H1 (cell line): ENCODE data around the gene HOMER2. TPM values are rescaled to one million over a fixed set of nuclear protein-coding genes. Genes with fewer than 3 reads are reported as not detected.

Experiments
- BACH1 ChIP-seq: IDR thresholded peaks from 2 replicates; pipeline ENCODE4 v1.6.1; 2012; ENCODE audit warnings: low read length, improper control_type of control experiment
- EP300 ChIP-seq, 2 experiments: IDR thresholded peaks; 1 replicate in 1 of 2; 2 replicates in 1 of 2; pipeline ENCODE4 v1.6.1; 2011 to 2012; ENCODE audit warnings: low read depth in 2 of 2, low read length in 2 of 2, mild to moderate bottlenecking in 2 of 2, borderline replicate concordance in 1 of 2, inconsistent platforms in 1 of 2, moderate library complexity in 1 of 2
- MAFK ChIP-seq: IDR thresholded peaks from 2 replicates; pipeline ENCODE4 v1.6.1; 2012; ENCODE audit warnings: low read depth, mild to moderate bottlenecking, improper control_type of control experiment, low read length
- NANOG ChIP-seq: IDR thresholded peaks from 2 replicates; pipeline ENCODE4 v1.6.1; 2011; ENCODE audit warnings: low read length, low read depth, mild to moderate bottlenecking, inconsistent platforms; ENCODE audit not compliant: insufficient read depth, poor library complexity, severe bottlenecking
- YY1 ChIP-seq: IDR thresholded peaks from 2 replicates; pipeline ENCODE4 v1.6.1; 2011; ENCODE audit warnings: low read depth, mild to moderate bottlenecking, low read length
- polyA plus RNA-seq, 7 experiments: library from polyadenylated mRNA; depleted of rRNA in 3 of 7; stranded (reverse) in 5 of 7; unstranded in 2 of 7; fragments of >200 nt in 5 of 7; fragments of 200-250 nt in 2 of 7; gene quantifications; 1 replicate in 5 of 7; 2 replicates in 1 of 7; 4 replicates in 1 of 7; pipeline versions ENCODE4 v1.2.1 to v1.2.3, GENCODE V29; 2011 to 2013; ENCODE audit warnings: missing spikeins in 2 of 7, mixed read lengths in 2 of 7
- total RNA-seq: library from RNA; stranded (reverse); fragmentation: NEBNext Ultra II Directional; extraction: Animal tissue kit (Norgen Biotek cat#: 25700); gene quantifications from 2 replicates; pipeline ENCODE4 v1.2.1, GENCODE V29; 2021
- TF ChIP-seq, protein P1 (sequence below): IDR thresholded peaks from 2 replicates; pipeline ENCODE4 v1.6.1; 2011; ENCODE audit warnings: low read length, improper control_type of control experiment

Gene HOMER2
- total and polyA plus RNA-seq, 2 of the 8 experiments (the other 6 are each of a cell fraction or from before 2014, with no cell fraction given) = 12.5 to 27.6 TPM

DNA sequence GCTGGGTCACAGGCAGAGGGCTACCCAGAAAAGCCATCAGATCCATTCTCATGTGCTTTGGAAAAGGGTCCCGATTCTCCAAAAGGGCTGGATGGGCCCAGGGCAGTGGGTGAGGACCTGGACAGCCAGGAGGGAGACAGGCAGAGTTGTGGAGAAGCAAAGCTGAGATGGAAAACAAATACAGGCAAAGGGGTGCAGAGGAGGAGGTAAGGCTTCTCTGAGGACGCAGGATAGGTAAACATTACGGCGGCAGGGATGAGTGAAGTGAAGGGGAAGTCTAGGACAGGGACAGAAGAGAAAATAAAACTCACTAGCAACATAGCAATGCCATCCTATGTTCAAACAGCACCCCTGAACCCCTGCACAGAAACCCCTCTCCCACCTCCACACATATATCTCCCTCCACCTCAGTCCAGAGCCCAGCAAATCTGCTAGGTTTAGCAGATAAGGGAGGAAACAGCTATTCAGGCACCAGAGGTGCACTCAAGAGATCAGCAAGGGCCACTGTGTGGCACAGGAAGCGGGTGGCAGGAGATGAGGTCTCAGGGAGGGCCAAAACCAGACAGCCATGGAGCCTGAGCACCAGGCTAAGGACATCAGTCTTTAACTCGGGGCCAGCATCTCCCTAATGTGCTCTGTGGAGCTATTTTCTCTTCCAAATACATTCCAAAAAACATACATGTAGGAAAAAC, 51.3 kb downstream of the HOMER2 start (continued):
- TF ChIP-seq EP300 (IDR thresholded peaks at IDR 0.05; ENCODE audit: borderline replicate concordance in 1 of 2, low read depth in 2 of 2, low read length in 2 of 2) (no peak), MAFK (no peak), YY1 (no peak), BACH1 (no peak), NANOG (no peak)
- TF ChIP-seq, protein P1, sequence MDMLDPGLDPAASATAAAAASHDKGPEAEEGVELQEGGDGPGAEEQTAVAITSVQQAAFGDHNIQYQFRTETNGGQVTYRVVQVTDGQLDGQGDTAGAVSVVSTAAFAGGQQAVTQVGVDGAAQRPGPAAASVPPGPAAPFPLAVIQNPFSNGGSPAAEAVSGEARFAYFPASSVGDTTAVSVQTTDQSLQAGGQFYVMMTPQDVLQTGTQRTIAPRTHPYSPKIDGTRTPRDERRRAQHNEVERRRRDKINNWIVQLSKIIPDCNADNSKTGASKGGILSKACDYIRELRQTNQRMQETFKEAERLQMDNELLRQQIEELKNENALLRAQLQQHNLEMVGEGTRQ = no peak
